Liver (tissue), 2 donors: ENCODE measurements around the gene ALDH1L1.

Experiments
- CTCF ChIP-seq: fragments of 150-350 bp; IDR thresholded peaks from 2 replicates; pipeline ENCODE4 v1.5.1; 2017; ENCODE audit warnings: improper control_type of control experiment, low read depth, low read length; ENCODE audit not compliant: missing input control
- FOXA1 ChIP-seq: IDR thresholded peaks from 2 replicates; pipeline ENCODE4 v1.6.1; 2016; ENCODE audit warnings: antibody characterized with exemption
- MAX ChIP-seq: IDR thresholded peaks from 2 replicates; pipeline ENCODE4 v1.6.1; 2016; ENCODE audit warnings: antibody characterized with exemption
- donor health status: healthy.

GRCh38 chr3:126134219-126134975 is 46.0 kb downstream of the ALDH1L1 start:
- TF ChIP-seq CTCF (peak; percentile 55), FOXA1 (no peak), MAX (no peak)
